ENCODE results near the gene BTBD16.

BTBD16 gene

DNA sequence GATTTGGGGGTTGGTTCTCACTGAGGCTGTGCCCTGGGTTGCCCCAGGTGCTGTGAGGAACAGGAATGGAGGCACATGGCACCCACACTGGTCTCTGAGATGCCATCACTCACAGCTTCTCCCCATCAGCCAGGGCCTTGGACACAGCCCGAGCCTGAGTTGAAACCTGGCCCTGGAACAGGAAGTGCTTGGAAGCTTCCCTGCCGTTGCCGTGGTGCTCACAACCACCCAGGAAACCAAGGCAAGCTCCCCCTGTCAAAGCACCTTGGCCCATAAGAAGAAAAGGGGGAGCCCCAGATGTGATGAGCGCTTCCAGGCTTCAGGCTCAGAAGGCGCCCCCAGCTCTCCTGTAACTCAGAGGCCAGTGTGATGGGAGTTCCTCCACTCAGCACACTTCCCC lies at the start of gene BTBD16:
Gene BTBD16, plus strand, starts transcription at position 221 of the 400 bp plus-strand sequence. CDS start 3,786 bp downstream, outside the sequence.
- no peak for DNase-seq

DNA sequence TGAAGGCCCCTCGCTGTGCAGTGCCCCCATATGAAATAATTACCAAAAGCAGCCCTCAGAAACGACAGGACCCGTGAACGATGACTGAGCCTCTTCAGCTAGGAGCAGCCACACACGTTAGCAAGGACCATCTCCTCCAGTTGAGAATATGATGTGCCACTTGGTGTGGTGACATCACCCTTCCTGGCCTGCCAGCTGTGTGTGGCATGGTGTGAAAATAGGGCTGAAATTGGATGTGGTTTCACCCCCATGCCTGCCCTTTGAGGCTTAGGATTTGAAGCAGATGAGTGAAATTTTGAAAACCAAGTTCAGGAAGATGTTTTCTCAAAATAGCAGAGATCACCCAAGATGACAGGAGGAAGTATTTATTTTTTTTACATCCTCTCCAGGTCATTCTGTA lies 49.1 kb upstream of the BTBD16 start:
- no peak for DNase-seq

DNA sequence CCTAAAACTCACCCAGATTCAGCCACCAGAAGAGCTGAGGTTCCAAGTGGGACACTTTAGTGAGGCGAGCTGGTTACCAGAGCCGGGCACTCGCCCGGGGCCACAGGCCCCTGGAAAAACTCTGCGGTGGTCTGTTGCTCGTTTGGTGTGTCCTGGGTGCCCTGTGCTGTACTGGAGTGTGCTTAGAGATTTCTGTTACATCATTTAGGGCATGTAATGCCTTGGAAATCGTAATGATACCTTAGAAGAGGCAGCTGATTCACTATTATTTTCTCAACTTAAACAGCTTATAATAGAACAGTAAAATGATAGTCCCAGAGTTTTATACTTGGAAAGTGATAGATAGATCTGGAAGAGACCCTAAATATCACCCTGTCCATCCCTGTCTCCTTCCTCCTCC lies 48.5 kb upstream of the BTBD16 start:
- no peak for DNase-seq

DNA sequence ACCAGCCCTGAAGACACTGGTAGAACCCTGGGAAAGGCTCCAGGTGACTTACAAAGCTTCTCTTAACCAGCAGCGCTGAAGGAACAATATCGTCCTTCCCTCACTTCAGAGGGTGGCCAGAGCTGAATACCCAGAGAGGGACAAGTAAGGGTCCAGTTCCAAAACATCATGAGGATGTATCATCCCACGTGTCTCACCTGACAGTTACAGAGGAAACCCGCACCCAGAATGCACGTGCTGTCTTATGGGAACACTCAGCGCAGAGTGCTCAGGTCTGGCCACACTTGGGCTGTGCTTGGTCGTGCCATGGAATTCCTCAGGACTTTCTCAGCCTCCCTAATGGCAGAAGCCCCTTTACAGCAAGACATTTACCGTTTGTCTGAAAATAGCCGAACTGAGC lies 46.9 kb upstream of the BTBD16 start:
- DNase-seq = no peak

DNA sequence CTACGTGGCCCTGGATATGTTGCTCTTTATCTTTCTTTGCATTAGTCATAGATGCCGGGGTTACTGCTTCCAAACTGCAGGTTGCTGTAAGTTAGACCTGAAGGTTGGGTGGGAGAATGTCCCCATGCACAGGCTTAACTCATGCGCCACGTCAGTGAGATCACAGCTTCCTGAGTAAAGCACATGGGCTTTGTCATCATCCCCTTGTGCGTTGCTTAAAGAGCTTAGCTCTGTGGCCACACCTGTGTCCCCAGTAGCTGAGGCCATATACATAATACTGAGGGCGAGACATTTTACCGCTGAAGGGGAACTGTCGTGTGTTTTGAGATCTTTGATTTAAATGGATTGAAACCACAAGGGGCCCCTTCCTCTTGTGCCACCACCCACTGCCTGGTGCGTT lies 45.8 kb upstream of the BTBD16 start:
- no peak for DNase-seq

DNA sequence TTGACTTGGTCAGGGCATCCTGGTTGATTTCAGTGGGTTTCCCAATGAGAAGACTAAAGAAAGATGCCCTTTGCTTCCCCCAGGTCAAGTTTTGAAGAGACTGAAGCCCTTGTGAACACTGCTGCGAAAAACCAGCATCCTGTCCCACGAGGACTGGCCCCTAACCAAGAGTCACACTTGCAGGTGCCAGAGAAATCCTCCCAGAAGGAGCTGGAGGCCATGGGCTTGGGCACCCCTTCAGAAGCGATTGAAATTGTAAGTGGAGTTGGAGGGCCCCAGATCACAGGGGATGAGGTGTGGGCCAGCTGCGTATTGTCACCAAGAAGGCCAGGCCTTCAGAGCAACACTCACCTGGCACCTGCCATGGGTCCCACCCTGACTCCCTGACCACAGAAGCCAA lies 43.3 kb upstream of the BTBD16 start:
- DNase-seq = no peak

DNA sequence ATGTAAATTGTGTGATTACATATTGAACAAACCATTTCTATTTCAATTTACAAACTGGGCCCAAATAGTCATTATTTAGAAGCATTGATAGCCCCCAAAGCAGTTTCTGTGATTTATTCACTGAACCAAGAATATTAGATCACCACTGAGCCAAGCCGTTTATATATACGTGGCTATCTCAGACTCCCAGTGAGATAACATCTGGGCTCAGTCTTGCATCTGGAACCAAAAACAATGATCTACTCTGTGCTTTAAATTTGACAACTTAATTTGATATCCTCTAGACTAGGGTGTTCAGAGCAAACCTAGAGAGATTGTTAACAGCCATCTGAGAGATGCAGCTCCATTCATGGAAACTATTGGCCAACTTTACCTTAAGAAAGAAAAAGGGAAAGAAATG lies 41.4 kb upstream of the BTBD16 start:
- no peak for DNase-seq

DNA sequence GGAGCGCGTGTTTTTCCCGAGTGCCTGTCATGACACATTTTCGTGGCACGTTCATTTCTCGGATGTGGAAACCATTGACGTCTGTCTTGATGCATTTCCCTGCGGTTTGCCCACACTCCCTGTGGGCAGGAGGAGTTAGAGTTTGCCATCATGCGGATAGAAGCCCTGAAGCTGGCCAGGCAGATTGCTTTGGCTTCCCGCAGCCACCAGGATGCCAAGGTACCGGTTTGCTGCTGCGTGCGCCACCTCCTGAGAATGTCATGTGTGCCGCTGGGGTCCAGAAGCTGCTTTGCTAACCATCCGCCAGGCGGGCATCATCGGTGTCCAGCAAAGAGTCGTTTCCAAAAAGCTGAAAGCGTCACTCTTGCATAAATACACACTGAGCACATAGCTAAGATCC lies 40.9 kb upstream of the BTBD16 start:
- DNase-seq = no peak

DNA sequence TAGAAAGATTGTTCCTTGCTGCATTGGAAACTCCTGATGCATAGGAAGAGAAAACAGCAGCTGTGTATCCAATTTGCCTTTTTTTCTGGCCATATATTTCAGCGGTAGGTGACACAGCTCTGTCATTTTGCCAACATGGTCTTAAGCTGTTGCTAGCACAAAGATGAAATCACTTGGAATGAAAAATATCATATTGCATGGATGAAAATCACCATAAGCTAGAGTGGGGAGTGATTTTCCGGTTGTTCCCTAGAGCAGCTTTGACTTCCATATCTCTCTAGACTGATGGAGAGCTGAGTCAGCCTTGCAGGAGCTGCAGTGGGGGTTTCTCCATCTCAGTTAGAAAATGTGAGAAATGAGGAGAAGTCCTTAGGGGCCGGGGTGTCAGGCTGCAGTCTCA lies 38.3 kb upstream of the BTBD16 start:
- no peak for DNase-seq

DNA sequence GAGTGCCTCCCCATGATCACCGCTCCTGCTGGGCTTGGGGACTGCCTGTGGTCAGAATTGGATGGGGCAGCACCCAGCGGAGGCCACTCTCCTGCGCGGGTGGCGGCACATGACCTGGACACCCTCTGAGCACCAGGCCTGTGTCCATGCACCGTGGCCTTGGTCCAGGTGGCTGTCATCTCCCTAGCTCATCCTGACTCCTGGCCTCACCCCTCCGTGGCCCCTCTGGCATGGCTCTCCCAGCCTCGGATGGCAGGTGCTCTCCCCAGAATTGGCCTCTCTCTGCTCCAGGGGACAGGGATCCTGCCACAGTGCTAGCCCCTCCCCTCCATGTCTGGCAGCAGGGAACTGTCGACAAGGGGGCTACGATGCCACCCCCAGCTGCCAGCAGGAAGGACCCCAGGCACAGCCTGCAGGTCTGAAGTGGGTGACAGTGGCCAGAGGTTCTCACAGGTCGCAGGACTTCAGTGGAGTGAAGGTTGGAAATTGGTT lies 37.2 kb upstream of the BTBD16 start:
- no peak for DNase-seq

DNA sequence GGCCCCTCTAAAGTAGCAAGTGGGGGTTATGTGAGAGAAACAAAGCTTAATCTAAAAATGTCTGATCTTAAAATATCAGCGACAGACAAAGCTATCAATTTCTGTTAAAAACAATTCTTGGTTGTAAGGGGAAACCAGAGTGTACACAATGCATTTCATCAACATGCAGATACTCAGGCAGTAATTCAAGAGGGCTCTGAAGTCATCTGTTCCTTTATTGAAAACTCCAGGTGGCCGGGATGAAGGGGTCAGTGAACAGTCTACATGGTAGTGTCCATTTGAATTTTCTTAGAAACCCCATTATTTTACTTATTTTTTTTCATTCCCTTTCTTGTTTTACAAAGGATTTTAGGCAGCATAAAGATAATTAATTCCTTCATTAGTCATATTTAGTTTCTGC lies 36.7 kb upstream of the BTBD16 start:
- no peak for DNase-seq

DNA sequence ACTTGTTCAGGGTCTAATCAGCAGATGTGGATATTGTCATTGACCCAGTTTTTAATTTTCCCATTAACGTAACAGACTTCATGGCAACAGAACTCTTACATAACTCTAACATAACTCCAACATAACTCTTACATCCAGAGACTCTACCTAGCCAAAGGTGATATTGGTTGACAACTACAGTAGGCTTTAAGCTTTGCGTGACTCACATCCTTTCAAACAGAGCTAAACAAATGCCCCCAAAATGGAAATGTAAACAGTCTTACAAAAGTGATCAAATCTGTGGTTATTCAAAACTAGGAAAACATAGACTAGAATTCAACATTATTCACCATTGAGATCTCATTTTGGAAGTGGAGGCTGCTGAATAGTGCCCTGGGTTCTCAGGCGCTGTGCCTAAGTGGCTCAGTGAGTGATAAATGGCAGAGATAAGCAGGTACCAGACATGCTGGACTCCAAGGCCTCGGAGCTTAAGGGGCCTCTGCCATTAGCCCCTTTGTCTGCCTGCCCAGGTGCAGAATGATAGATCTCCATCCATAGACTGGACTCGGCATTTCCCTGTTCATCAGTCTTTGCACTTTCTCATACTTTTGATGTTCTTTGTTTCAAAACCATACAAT lies 34.3 kb upstream of the BTBD16 start:
- no peak for DNase-seq

DNA sequence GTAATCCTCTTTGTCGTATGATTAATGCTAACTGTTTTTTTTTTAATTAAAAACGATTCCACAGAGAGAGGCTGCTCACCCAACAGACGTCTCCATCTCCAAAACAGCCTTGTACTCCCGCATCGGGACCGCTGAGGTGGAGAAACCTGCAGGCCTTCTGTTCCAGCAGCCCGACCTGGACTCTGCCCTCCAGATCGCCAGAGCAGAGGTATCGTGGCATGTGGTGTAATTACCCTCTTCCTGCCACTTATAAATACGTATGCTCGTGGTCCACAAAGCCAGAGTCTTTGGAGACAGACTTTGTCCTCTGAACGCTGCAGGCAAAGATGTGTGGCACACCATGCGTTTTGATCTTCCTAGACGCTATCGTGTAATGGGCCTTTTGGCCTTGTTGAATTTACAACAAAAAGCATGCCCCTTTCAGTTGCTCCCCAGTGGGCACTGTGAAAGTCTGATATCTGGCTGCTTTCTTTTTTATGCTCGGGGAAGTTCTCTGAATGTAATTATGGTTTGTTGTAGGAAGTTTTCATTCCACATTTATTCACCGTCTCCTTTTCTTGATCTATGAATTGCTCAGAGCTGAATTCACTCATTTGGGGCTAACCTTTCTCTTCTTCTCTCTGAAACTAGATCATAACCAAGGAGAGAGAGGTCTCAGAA lies 33.6 kb upstream of the BTBD16 start:
- DNase-seq = no peak

DNA sequence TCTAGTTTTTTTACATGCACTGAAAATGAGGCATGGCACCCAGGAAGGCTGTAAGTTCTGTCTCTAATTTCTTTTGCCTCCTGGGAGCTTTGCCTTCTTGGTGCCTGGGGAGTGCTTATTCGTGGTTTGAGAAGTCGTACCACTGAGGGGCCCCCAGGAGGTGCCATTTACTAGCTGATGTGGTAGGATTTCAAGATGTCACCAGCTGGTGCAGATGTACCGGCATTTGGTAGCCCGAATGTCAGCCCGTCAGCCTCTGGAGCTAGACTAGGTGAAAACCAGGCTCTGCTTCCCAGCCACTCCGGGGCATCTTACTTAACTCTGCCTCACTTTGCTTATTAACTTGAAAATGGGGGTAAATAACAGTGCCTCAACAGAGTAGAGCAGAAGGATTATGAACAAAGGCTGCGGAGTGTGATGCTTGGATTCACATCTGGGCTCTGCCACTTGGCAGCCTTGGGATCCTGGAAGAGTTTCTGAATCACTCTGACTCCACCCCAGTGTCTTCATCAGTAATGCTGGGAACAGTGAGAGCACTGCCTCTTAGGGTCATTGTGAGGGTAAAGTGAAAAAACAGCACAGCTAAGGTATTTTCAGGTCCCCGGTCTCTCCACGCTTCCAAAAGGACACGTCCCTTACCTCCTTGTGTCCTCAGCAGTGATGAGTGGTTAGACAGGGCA lies 31.4 kb upstream of the BTBD16 start:
- no peak for DNase-seq

DNA sequence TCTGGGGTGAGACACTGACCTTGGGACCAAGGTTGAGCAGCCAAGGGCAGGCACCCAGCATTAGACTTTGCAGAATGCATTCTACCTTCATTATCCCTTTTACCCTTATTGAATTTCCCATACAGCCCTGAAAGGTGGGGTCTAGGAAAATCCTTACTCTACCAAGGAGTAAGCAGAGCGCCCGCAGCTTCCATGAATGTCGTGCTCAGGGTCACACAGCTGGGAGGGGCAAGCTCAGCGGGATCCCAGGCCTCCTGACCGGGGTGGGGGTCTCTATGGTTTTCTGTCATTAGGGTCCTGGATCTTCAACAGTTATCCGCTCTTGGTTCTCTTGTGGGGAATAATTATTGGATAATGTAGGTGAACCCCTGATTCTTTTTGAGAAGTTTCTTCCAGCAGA lies 30.7 kb upstream of the BTBD16 start:
- no peak for DNase-seq

DNA sequence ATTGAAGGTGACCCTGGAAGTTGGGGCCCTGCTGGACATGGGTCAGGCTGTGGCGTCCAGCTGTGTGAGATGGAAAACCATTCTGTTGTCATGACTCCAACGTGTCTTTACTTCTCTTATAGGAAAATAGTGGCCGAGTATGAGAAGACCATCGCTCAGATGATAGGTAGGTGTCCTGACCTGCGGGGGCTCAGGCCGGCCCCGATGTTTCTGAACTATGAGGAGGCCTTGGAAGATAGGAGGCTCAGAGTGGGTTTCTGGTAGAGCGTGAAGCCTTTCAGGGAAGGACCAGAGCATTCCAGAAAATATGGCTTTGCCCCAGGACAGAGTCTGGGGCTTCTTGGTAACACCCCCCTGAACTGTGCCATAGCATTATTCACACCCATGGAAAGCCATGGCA lies 29.3 kb upstream of the BTBD16 start:
- DNase-seq = no peak

DNA sequence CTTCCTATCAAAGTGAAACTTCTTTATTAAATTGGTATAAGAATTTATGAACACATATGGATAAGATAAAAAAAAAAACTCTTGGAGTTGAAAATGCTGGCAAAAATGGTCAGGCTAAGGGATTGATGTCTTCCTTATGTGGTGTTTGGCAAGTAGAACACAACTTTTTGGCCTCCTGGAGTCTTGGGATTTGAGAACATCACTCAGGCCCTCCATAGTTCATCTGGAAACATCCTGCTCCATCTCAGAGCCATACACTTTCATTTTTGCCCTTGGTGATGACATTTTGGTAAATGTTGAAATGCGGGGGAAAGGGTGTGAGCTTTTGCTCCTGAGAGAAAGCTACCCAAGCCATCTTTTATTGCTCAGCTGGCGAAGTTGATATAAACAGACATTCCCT lies 27.5 kb upstream of the BTBD16 start:
- no peak for DNase-seq

DNA sequence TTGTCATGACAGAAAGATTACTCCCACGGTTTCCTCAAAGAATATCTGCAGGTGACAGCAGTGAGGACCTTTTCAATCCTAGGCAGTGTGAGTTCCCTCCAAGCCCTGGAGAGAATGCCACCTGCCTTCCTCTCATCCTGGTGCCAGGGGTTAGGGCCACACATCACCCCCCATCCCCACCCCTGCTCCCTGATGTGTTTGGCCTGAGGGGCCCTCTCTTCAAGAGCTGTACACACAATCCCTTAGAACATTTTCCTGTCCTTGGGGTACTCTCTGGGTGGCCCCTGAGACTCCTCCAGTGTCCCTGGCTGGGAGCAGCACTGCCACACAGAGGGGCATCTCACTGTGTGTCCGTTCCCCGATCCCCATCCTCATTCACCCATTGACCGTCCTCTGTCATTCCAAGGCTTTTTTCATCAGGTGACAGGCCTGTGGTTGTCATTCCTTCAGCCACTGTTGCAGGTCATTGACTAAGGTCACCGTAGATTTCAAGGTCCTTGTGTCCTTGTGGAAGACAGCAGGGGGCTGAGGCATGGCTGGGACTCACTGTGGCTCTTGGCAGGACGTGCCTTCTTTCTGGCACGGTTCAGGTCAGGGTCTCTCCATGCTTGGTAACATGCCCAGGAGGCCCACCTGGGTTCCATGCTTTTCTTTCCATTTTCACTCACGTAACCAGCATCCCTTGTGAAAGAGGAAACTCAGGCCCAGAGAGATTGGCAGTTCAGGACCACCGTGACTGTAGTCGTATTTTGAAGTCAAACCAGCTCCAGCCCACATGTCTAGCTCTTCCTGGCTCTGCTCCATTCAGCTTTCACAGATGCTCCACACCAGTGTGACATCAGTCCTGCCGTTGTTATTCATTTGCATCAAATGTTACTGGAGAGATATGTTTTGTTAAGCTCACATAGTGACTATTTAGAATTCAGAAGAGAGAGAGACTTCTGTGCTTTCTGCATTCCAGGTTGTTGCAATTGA lies 26.8 kb upstream of the BTBD16 start:
- DNase-seq = no peak

DNA sequence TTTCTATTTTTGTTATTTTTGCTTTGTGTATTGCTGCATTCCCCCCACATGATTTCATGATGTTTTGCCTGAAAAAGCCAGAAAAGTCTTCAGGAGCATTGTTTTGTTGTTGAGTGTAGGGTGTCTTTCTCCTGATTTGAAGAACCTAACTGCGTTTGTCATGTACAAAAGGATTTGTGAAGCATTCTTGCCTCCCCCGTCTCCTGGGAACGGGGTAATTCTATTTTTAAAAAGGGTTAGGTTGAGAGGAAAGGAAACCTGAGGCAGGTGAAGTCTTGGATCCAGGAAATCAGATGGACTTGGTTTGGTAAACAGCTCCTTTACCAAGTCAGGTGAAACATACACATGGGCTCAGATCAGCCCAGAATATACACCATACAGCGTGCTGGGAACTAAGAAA lies 26.0 kb upstream of the BTBD16 start:
- no peak for DNase-seq

DNA sequence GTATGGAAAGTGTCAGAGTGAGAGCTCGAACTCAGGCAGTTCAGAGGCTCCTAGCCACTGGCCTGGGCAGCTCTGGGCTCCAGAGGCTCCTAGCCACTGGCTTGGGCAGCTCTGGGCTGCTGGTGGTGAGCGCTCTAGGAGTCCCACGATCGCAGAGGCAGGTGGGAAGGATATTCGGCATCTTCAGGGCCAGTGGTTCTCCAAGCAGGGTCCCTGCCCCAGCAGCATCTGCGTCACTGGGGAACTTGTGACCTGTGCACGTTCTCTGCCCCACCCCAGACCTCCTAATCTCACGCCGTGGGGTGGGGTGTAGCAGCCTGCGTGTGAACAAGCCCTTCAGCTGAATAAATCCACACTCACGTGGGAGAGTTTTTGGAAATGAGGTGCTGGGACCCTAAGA lies 25.2 kb upstream of the BTBD16 start:
- DNase-seq = no peak

DNA sequence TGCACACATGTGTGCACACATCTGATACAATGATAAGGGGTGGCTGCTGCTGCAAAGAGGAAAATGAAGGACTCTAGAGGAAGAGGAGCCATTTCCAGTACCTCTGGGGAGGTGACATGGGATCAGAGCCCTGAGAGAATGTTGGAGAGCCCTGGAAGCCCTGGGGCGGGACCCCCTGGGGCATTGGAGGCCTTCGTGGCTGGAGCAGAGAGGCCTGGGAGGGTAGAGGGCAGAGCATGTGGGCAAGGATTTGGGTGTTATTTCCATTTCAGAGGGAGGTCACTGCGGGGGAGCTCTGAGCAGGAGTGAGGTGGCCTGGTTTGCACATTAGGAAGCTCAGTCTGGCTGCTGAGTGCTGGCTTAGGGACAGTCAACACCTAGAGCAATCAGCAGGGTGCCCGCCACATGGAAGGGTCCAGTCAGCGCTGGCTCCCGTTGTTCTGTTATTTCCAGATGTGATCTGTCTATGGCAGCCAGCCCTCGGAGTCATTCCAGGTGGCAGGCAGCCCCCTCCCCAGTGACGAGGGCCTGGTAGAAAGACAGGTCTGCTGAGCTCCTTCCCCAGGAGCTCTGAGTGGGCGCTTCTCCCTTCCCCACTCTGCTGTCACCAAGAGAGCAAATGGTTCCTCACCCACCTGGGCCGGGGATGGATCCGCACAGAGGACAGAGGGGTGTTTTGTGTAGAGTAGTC lies 24.1 kb upstream of the BTBD16 start:
- DNase-seq = no peak

Data from CD4-positive, alpha-beta T cell treated with Interleukin-10 for 1 hour (primary cell).